ENCODE data around the gene TYMP. TPM values are rescaled to one million over a fixed set of nuclear protein-coding genes. Genes with fewer than 3 reads are reported as not detected.

Gene TYMP
- total RNA-seq, 2 donors from 2014 or later: 90.4 to 95.7 TPM

DNA sequence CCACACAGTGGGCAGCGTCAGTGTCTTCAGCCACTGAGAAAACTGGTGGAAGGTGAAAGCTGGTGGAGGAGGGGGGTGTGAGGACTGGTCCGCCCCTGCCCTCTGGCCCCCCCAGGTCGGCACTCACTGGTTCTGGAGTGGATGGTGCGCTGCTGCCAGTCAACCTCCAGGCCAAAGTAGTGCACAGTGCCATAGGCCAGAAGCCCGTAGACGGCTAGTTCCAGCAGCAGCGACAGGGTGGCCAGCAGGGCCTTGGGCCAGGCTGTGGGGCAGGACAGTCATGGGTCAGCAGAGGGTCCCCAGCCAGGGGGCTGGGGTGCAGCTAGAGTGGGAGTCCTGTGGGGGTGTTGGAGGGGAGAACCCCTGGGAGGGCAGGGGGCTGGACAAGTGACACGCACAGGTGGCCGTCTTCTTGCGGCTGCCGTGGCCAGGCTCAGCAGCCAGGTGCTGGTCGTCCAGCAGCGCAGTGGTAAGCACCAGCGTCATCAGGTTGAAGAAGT, 24.5 kb downstream of the TYMP start:
- Histone ChIP-seq H3K4me1 (ENCODE audit: control insufficient read depth in 1 of 2, low read depth in 2 of 2) (peaks cover 15 to 29% of the 10 kb centered on the region in 2 donors), H3K4me3 (no peak overlapping the region), H3K36me3 (peaks cover 24% of the 10 kb centered on the region), H3K27ac (no peak overlapping the region), H3K9me3 (no peaks in the 10 kb centered on the region), H3K27me3 (replicated peaks; ENCODE audit: insufficient read depth) (no peaks in the 10 kb centered on the region)
- ATAC-seq (ENCODE audit: insufficient number of reproducible peaks, low FRiP score, low read depth) (no peak), DNase-seq (ENCODE audit: low spot score) (no peak)
- TF ChIP-seq, protein P1, sequence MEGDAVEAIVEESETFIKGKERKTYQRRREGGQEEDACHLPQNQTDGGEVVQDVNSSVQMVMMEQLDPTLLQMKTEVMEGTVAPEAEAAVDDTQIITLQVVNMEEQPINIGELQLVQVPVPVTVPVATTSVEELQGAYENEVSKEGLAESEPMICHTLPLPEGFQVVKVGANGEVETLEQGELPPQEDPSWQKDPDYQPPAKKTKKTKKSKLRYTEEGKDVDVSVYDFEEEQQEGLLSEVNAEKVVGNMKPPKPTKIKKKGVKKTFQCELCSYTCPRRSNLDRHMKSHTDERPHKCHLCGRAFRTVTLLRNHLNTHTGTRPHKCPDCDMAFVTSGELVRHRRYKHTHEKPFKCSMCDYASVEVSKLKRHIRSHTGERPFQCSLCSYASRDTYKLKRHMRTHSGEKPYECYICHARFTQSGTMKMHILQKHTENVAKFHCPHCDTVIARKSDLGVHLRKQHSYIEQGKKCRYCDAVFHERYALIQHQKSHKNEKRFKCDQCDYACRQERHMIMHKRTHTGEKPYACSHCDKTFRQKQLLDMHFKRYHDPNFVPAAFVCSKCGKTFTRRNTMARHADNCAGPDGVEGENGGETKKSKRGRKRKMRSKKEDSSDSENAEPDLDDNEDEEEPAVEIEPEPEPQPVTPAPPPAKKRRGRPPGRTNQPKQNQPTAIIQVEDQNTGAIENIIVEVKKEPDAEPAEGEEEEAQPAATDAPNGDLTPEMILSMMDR (IDR thresholded peaks at IDR 0.05): no peak

DNA sequence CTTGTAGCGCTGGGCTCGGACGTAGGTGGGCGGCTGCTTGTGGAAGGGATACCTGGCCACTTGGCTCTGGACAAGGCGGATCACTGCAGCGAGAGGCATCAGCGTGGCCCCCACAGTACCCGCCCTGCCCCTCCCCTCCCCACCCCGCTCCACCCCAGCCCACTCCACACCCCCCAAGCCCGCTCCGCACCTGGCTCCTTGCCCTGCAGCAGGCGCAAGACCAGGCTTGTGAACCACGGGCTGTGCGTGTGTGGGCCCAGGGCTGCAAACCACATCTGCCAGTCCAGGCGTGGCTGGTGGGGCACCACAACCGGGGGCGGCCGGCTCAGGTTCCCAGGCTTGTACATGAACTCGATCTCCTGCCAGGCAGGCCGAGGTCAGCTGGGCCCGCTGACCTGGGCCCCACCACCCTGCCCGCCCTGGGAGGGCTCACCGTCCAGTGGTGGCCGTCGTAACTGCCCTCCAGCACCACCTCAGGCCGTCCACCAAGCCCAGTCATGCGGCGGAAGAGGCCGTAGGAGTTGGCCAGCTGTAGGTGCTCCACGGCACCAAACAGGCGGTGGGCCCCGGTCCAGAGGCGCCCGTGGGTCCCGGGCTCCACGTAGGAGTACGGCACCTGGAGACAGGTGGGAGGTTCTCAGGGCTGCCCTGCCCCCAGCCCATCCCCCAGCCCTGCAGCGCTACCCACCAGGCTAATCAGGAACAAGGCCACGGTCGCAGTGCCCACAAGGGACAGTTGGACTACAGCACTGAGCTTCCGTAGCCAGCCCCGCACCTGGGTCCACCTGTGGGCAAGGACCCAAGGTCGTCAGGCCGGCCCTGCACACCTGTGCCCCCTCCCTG, 25.2 kb downstream of the TYMP start:
- TF ChIP-seq, protein P1 (IDR thresholded peaks at IDR 0.05): no peak
- no peak overlapping the region for H3K4me3 ChIP-seq
- H3K27me3 ChIP-seq (replicated peaks; ENCODE audit: insufficient read depth): no peaks in the 10 kb centered on the region
- no peak overlapping the region for H3K27ac ChIP-seq
- DNase-seq (ENCODE audit: low spot score) (no peak), ATAC-seq (ENCODE audit: insufficient number of reproducible peaks, low FRiP score, low read depth) (no peak)
- H3K4me1 ChIP-seq (ENCODE audit: control insufficient read depth in 1 of 2, low read depth in 2 of 2): peaks cover 15 to 29% of the 10 kb centered on the region in 2 donors
- no peaks in the 10 kb centered on the region for H3K9me3 ChIP-seq
- peaks cover 24% of the 10 kb centered on the region for H3K36me3 ChIP-seq

DNA sequence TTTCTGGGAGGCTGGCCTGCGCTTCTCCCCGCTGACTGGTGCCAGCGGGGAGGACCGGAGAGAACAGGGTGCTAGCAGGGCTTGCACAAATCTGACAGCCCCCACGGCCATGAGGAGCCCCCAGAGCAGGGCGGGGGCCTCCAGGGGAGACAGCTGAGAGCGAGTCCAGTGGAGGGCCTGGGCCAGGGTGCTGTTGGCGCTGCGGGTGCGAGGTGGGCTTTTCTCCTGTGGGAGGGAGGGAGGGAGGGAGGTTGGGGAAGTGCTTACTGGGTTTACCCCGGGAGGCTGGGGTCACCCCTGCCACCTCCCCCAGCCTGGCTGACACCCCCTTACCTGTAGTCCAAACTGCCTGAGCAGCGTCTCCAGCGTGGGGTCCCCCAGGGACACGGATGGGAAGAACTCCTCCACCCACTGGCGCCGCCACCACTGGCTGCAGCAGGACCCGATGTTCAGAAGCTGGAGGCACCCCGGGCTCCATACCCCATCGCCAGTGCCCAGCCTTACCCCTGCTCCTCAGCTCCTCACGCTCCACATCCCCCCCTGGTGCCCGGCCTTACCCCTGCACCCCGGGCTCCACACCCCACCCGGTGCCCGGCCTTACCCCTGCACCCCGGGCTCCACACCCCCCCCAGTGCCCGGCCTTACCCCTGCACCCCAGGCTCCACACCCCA, 26.2 kb downstream of the TYMP start:
- Histone ChIP-seq H3K4me1 (ENCODE audit: control insufficient read depth in 1 of 2, low read depth in 2 of 2) (peaks cover 8 to 20% of the 10 kb centered on the region in 2 donors), H3K9me3 (no peaks in the 10 kb centered on the region), H3K27me3 (replicated peaks; ENCODE audit: insufficient read depth) (no peaks in the 10 kb centered on the region), H3K36me3 (peaks cover 24% of the 10 kb centered on the region), H3K27ac (no peak overlapping the region), H3K4me3 (no peak overlapping the region)
- TF ChIP-seq, protein P1 (IDR thresholded peaks at IDR 0.05): no peak
- DNase-seq (ENCODE audit: low spot score) (no peak), ATAC-seq (ENCODE audit: insufficient number of reproducible peaks, low FRiP score, low read depth) (no peak)

DNA sequence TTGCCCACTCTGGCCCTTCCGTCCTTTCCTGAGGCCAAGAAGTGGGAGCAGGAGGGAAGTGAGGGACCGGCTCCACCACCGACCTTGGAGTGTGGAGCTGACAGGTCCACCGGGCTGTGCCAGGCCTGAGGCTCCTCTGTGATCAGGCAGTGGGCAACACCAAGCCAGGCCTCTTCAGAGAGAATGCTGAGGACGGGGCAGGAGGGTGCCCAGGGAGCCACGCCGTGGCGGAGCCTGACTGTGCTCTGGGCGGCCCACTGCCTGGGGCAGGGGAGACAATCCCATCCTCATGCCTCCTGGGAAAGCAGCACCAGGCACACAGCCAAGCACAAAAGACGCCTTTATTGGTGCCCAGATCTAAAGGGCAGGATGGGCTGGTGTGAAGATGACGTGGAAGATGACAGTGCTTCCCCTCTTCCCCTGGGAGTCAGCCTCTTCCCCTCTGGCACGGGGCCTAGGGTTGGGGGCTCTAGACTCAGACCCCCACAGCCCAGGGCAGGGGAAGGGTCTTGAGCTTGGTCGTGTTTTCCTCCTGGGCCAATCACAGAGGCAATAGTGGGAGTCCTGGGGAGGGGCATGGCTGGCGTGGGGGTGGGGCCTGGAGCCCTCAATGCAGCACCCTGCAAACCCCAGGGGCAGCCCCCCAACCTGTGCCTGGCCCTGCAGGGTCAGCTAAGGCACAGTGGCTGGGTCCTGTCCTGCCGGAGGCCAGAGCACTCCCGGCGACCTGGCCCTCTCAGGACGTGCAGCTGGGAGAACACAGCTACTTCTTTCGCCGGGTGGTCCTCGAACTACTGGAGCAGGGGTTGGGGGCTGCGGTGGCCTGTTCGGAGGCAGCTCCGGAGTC, 27.0 kb downstream of the TYMP start:
- TF ChIP-seq, protein P1 (IDR thresholded peaks at IDR 0.05): no peak
- no peak overlapping the region for H3K4me3 ChIP-seq
- no peak for ATAC-seq (ENCODE audit: insufficient number of reproducible peaks, low FRiP score, low read depth)

More for the DNA sequence above, 27.0 kb downstream of the TYMP start:
- H3K9me3 ChIP-seq: no peaks in the 10 kb centered on the region
- no peaks in the 10 kb centered on the region for H3K27me3 ChIP-seq (replicated peaks; ENCODE audit: insufficient read depth)
- peaks cover 24% of the 10 kb centered on the region for H3K36me3 ChIP-seq
- no peak overlapping the region for H3K27ac ChIP-seq
- DNase-seq (ENCODE audit: low spot score): no peak
- H3K4me1 ChIP-seq (ENCODE audit: control insufficient read depth in 1 of 2, low read depth in 2 of 2): peaks cover 6 to 18% of the 10 kb centered on the region in 2 donors

Data from thoracic aorta (tissue), 2 donors.